ENCODE measurements around the gene LARP6.

Gene LARP6

DNA sequence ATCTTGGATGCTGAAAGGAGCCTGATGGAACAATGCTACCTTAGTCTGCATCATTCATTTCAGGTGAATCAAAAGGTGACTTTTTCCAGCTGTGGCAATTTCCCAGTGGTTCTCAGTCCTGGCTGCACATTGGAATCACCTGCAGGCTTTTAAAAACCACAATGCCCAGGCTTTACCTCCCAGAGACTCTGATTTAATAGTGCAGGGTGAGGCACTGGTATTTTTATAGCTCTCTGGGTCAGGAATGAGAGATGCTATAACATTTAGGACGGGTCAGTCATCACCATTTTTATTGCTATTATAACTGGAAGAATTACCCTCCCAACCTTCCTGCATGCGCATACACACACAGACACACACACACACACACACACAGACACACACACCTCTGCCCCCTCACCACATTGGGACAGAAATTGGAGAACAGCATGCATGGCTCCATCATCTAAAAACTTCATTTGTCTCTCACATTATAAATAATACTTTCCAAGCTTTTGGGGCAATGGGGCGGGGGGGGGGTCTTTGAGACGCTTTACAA lies 41.1 kb downstream of the LARP6 start:
- TF ChIP-seq POLR2AphosphoS5 (IDR thresholded peaks at IDR 0.05; ENCODE audit: low read depth, low read length) (no peak), SIN3A (IDR thresholded peaks at IDR 0.05; ENCODE audit: borderline replicate concordance, insufficient read depth, low read length) (no peak), TAF1 (IDR thresholded peaks at IDR 0.05; ENCODE audit: borderline replicate concordance, insufficient read depth, low read length) (no peak), FOXP2 (optimal IDR thresholded peaks at IDR 0.05; ENCODE audit: borderline replicate concordance, extremely low read depth, extremely low read length, insufficient read depth) (no peak)
- TF ChIP-seq, protein P1, sequence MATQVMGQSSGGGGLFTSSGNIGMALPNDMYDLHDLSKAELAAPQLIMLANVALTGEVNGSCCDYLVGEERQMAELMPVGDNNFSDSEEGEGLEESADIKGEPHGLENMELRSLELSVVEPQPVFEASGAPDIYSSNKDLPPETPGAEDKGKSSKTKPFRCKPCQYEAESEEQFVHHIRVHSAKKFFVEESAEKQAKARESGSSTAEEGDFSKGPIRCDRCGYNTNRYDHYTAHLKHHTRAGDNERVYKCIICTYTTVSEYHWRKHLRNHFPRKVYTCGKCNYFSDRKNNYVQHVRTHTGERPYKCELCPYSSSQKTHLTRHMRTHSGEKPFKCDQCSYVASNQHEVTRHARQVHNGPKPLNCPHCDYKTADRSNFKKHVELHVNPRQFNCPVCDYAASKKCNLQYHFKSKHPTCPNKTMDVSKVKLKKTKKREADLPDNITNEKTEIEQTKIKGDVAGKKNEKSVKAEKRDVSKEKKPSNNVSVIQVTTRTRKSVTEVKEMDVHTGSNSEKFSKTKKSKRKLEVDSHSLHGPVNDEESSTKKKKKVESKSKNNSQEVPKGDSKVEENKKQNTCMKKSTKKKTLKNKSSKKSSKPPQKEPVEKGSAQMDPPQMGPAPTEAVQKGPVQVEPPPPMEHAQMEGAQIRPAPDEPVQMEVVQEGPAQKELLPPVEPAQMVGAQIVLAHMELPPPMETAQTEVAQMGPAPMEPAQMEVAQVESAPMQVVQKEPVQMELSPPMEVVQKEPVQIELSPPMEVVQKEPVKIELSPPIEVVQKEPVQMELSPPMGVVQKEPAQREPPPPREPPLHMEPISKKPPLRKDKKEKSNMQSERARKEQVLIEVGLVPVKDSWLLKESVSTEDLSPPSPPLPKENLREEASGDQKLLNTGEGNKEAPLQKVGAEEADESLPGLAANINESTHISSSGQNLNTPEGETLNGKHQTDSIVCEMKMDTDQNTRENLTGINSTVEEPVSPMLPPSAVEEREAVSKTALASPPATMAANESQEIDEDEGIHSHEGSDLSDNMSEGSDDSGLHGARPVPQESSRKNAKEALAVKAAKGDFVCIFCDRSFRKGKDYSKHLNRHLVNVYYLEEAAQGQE (IDR thresholded peaks at IDR 0.05; ENCODE audit: insufficient read depth in 1 of 2, low read depth in 2 of 2, low read length in 2 of 2): no peak

DNA sequence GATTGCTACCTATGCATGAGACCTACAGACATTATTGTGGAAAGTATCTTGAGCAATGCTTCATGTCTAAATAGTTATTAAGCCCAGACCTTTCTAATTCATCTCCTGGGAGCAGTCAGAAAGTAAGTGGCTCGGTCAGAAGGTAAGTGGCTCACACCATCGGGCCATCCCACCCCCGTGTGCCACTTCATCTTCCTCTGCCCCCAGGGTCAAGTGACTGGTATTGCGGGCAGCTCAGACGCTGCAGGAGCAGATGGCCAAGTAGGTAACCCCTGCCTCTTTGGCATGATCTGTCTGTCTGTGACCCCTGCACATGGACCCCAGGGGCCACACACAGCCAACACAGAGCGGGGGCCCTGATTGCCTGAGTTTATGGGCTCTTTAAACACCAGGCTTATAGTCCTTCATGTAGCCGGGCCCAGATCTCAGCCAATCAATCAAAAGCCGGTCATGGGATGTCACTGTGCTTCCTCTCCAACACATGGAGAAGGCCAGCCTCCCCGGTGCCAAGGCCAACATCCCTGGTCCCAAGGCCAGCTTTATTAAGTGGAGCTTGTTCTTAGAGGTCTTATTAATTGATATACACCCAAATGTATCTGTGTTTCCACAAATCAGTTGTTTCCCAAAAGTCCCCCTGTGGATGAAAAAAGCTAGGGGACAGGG lies 42.9 kb downstream of the LARP6 start:
- TF ChIP-seq FOXP2 (optimal IDR thresholded peaks at IDR 0.05; ENCODE audit: borderline replicate concordance, extremely low read depth, extremely low read length, insufficient read depth): no peak
- no peak for TF ChIP-seq POLR2AphosphoS5 (IDR thresholded peaks at IDR 0.05; ENCODE audit: low read depth, low read length)
- no peak for TF ChIP-seq SIN3A (IDR thresholded peaks at IDR 0.05; ENCODE audit: borderline replicate concordance, insufficient read depth, low read length)
- no peak for TF ChIP-seq TAF1 (IDR thresholded peaks at IDR 0.05; ENCODE audit: borderline replicate concordance, insufficient read depth, low read length)
- TF ChIP-seq, protein P1 (IDR thresholded peaks at IDR 0.05; ENCODE audit: insufficient read depth in 1 of 2, low read depth in 2 of 2, low read length in 2 of 2): no peak

DNA sequence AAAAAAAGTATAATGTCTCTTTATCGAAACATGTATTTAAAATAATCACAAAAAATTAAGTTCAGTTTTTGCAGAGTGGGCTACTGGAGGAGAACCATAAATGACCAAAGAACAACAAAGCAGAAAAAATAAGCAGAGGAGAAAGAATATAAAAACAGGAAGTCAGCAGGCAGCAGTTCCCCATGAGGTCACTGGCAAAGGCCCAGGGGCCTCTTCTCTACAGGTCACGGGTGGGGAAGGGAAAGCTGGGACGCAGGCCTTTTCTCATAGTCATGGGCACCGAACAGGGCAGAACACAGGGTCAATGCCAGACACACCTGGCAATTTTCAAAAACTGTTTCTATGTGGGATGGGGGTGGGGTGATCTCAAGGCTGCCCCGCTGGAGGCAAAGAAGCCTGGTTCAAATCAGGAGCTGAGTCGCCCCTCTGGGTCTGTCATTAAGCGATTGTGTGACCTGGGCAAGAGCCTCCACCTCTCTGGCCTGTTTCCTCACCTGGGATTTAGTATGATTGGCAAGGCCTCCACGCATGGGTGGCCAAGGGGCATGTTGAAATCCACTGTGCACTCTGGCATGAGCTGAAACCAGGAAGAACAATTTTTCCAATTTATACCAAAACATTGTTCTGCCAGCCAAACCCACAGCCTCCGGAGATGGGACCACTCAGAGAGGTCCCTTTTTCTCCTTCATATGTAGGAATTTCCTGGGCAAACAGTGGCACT lies 46.8 kb downstream of the LARP6 start:
- TF ChIP-seq, protein P1 (IDR thresholded peaks at IDR 0.05; ENCODE audit: insufficient read depth in 1 of 2, low read depth in 2 of 2, low read length in 2 of 2): no peak
- no peak for TF ChIP-seq FOXP2 (optimal IDR thresholded peaks at IDR 0.05; ENCODE audit: borderline replicate concordance, extremely low read depth, extremely low read length, insufficient read depth)
- TF ChIP-seq SIN3A (IDR thresholded peaks at IDR 0.05; ENCODE audit: borderline replicate concordance, insufficient read depth, low read length): no peak
- no peak for TF ChIP-seq TAF1 (IDR thresholded peaks at IDR 0.05; ENCODE audit: borderline replicate concordance, insufficient read depth, low read length)
- TF ChIP-seq POLR2AphosphoS5 (IDR thresholded peaks at IDR 0.05; ENCODE audit: low read depth, low read length): no peak

DNA sequence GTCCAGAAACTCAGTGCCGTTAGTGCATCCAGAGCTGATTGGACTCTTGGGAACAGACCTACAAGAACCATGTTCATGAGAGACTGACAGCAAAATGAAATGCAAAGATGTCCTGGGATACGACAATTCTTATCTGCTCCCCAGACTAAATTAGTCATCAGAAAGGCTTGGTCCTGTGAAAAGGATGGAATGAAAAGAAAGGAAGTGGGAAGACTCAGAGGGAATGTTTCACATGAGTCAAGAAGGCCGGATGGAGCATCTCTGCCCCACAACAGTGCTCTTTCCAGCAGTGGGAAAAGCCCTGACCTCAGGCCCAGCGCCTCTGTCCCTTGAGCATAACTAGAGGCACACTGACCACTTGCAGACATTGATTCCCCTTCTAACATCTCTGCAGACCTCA lies 51.3 kb downstream of the LARP6 start:
- TF ChIP-seq FOXP2 (optimal IDR thresholded peaks at IDR 0.05; ENCODE audit: borderline replicate concordance, extremely low read depth, extremely low read length, insufficient read depth) (no peak), SIN3A (IDR thresholded peaks at IDR 0.05; ENCODE audit: borderline replicate concordance, insufficient read depth, low read length) (no peak), TAF1 (IDR thresholded peaks at IDR 0.05; ENCODE audit: borderline replicate concordance, insufficient read depth, low read length) (no peak), POLR2AphosphoS5 (IDR thresholded peaks at IDR 0.05; ENCODE audit: low read depth, low read length) (no peak)
- TF ChIP-seq, protein P1 (IDR thresholded peaks at IDR 0.05; ENCODE audit: insufficient read depth in 1 of 2, low read depth in 2 of 2, low read length in 2 of 2): no peak

Data from PFSK-1 (cell line).